NCI-H2171 treated with DMSO at 0.1 percent for 48 hours (cell line): ENCODE results near the gene PHF20.
A peak's percentile ranks its signal among the peaks of the same experiment; 100 is the strongest.
"Not testable (repeated sequence)": the region's sequence is repeated elsewhere in the genome, so short reads cannot be mapped to it uniquely, and the experiment has no call there.

Experiments
- DNase-seq: peaks from one replicate; lab custom pipeline; 2025; lab: John Stamatoyannopoulos, UW

The PHF20 gene

GRCh38 chr20:35885212-35885611 is 113.4 kb downstream of the PHF20 start:
- no peak for DNase-seq

GRCh38 chr20:35886537-35886936 is 114.7 kb downstream of the PHF20 start:
- DNase-seq: peak; percentile 99

GRCh38 chr20:35887393-35888064 is 115.7 kb downstream of the PHF20 start:
- no peak for DNase-seq

- no peak for DNase-seq
These were observed 116.8 kb downstream of the PHF20 start for GRCh38 chr20:35888657-35889056.

- DNase-seq: no peak
These were observed 119.6 kb downstream of the PHF20 start for GRCh38 chr20:35891375-35891774.

GRCh38 chr20:35892871-35893270 is 121.1 kb downstream of the PHF20 start:
- no peak for DNase-seq

- DNase-seq: no peak
These were observed 122.1 kb downstream of the PHF20 start for GRCh38 chr20:35893942-35894341.

- DNase-seq: not testable (repeated sequence)
These were observed 123.7 kb downstream of the PHF20 start for GRCh38 chr20:35895516-35895915.

- DNase-seq: no peak
These were observed 127.2 kb downstream of the PHF20 start for GRCh38 chr20:35899064-35899463.

GRCh38 chr20:35901230-35901629 is 129.4 kb downstream of the PHF20 start:
- DNase-seq: not testable (repeated sequence)

GRCh38 chr20:35901678-35902544 is 130.1 kb downstream of the PHF20 start:
- DNase-seq: peak; percentile 44

GRCh38 chr20:35902545-35902941 is 130.7 kb downstream of the PHF20 start:
- no peak for DNase-seq

- DNase-seq: no peak
These were observed 132.0 kb downstream of the PHF20 start for GRCh38 chr20:35903843-35904242.

GRCh38 chr20:35904982-35905663 is 133.3 kb downstream of the PHF20 start:
- no peak for DNase-seq

GRCh38 chr20:35907017-35907701 is 135.3 kb downstream of the PHF20 start:
- peak; percentile 29 for DNase-seq

GRCh38 chr20:35908007-35908406 is 136.2 kb downstream of the PHF20 start:
- DNase-seq: peak; percentile 13

GRCh38 chr20:35909176-35909575 is 137.4 kb downstream of the PHF20 start:
- no peak for DNase-seq

GRCh38 chr20:35909796-35910195 is 138.0 kb downstream of the PHF20 start:
- DNase-seq: no peak

- DNase-seq: no peak
These were observed 138.4 kb downstream of the PHF20 start for GRCh38 chr20:35910254-35910653.

GRCh38 chr20:35912881-35913280 is 141.1 kb downstream of the PHF20 start:
- DNase-seq: no peak

- DNase-seq: no peak
These were observed 145.3 kb downstream of the PHF20 start for GRCh38 chr20:35917077-35917476.

GRCh38 chr20:35918021-35918420 is 146.2 kb downstream of the PHF20 start:
- no peak for DNase-seq
